Suprapubic skin (tissue), 4 donors: ENCODE results near the gene SDHD.

Source experiments
- CTCF ChIP-seq, 2 donors: fragments of 200-600 bp in 1 of 2; fragments of 450-650 bp in 1 of 2; sonication (generic) in 1 of 2; IDR thresholded peaks; one replicate each; pipeline ENCODE4 v1.5.1; 2016 to 2019; ENCODE audit warnings: antibody characterized with exemption in 2 of 2, mild to moderate bottlenecking in 1 of 2, moderate library complexity in 1 of 2
- EP300 ChIP-seq: sonication (generic); formaldehyde crosslinking; IDR thresholded peaks from one replicate; pipeline ENCODE4 v1.6.1; 2017; ENCODE audit warnings: antibody characterized with exemption
- POLR2A ChIP-seq, 2 donors: fragments of 450-650 bp; IDR thresholded peaks; one replicate each; pipeline ENCODE4 v1.6.1; 2017; ENCODE audit warnings: antibody characterized with exemption in 2 of 2, mild to moderate bottlenecking in 2 of 2, moderate library complexity in 2 of 2
- POLR2AphosphoS5 ChIP-seq, 3 donors: sonication (generic); formaldehyde crosslinking; IDR thresholded peaks; one replicate each; pipeline ENCODE4 v1.6.1; 2017; ENCODE audit warnings: antibody characterized with exemption in 3 of 3

GRCh38 chr11:112128483-112129121 lies 41.9 kb downstream of the SDHD start:
- TF ChIP-seq CTCF (IDR thresholded peaks at IDR 0.05) (no peak), POLR2AphosphoS5 (IDR thresholded peaks at IDR 0.05) (no peak), POLR2A (IDR thresholded peaks at IDR 0.05) (no peak), EP300 (no peak)
